AG09309 (cell line): ENCODE data around the gene MCF2.

Experiments
- DNase-seq: peaks from one replicate; pipeline ENCODE4 v3.0.0-alpha.2; 2010; ENCODE audit warnings: low read depth
- H3K4me3 ChIP-seq: 2 replicates; pipeline ENCODE4 v1.5.1; 2011; ENCODE audit warnings: mild to moderate bottlenecking, low read depth, low read length, moderate library complexity; ENCODE audit not compliant: control insufficient read depth
- TF ChIP-seq, protein P1 (sequence below): IDR thresholded peaks from 2 replicates; pipeline ENCODE4 v1.5.1; 2011; ENCODE audit warnings: mild to moderate bottlenecking, low read depth, low read length, inconsistent platforms; ENCODE audit not compliant: insufficient read depth, control insufficient read depth; ENCODE audit errors: missing control alignments

The MCF2 gene

DNA sequence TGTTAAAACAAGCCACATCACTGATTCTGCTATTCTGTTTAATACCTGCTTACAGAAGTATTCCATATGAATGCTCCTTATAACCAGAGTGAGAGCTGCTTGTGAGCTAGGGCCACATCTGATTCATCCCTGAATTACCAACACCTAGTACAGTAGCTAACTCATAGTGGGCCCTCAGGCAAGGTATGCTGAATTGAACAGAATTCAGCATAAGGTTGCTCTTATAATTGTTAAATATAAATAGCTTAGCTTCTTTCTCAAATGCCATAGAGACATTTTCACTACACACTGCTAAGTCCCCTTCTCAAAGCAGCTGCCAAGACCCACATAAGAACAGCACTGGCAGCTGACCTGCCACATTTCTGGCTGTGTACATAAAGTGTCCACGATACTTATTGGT lies 27.0 kb upstream of the MCF2 start:
- TF ChIP-seq, protein P1, sequence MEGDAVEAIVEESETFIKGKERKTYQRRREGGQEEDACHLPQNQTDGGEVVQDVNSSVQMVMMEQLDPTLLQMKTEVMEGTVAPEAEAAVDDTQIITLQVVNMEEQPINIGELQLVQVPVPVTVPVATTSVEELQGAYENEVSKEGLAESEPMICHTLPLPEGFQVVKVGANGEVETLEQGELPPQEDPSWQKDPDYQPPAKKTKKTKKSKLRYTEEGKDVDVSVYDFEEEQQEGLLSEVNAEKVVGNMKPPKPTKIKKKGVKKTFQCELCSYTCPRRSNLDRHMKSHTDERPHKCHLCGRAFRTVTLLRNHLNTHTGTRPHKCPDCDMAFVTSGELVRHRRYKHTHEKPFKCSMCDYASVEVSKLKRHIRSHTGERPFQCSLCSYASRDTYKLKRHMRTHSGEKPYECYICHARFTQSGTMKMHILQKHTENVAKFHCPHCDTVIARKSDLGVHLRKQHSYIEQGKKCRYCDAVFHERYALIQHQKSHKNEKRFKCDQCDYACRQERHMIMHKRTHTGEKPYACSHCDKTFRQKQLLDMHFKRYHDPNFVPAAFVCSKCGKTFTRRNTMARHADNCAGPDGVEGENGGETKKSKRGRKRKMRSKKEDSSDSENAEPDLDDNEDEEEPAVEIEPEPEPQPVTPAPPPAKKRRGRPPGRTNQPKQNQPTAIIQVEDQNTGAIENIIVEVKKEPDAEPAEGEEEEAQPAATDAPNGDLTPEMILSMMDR: no peak

DNA sequence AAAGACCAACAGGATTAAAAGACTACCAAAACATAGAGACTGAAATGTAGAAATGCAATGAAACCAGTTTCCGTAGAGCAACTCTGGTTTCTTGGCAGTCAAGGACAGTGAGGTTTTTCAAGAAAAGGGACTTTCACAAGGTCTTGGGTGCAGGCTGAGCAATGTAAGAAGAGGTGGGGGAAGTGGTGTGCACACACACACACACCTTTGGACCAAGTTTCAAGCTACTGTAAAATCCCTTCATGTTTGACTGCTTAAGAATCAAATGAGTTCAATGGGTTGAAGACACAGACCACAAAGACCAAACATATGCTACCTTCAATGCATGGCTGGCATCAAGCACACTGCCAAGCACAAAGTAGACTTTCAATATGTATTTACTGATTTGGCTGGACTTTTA lies 17.8 kb upstream of the MCF2 start:
- DNase-seq: no peak
- TF ChIP-seq, protein P1: no peak
- no peak overlapping the region for H3K4me3 ChIP-seq

More for the DNA sequence above, 27.0 kb upstream of the MCF2 start:
- no peak overlapping the region for H3K4me3 ChIP-seq
- no peak for DNase-seq

DNA sequence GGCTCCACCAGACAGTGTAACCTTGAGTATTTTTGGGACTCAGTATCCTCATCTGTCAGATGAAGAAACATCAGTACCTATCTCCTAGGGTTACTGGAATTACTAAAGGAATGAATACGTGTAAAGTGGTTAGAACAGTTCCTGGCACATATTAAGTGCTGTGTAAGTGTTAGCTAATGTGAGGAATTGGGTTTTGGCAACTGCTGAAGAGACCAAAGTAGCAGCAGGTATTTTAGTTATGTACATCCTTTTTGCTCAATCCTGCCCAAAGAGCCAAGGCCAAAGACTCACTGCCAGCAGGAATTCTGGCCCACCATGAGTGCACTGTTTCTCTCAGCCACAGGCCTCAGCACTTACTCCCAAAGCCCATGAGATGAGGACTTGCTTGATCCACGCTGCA lies 16.7 kb upstream of the MCF2 start:
- no peak for DNase-seq
- H3K4me3 ChIP-seq: no peak overlapping the region
- TF ChIP-seq, protein P1: no peak

DNA sequence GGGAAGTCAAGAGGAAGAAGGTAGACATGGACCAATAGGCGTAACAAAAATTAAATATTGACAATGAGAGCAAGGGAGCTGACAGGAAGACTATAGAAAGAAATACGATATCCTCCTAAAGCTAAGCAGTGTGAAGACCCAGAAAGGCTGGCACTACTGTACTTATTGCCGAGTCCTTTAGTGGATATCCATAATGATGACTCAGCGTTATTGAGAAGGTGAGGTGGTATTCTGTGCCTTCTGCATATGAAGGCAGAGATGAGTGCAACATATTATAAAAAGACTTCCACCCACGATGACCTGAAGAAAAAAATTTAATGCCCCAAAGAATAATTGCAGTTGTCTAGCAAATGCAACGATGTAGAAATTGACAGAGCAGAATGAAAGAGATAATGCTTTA lies 13.0 kb upstream of the MCF2 start:
- TF ChIP-seq, protein P1: no peak
- H3K4me3 ChIP-seq: no peak overlapping the region
- no peak for DNase-seq

DNA sequence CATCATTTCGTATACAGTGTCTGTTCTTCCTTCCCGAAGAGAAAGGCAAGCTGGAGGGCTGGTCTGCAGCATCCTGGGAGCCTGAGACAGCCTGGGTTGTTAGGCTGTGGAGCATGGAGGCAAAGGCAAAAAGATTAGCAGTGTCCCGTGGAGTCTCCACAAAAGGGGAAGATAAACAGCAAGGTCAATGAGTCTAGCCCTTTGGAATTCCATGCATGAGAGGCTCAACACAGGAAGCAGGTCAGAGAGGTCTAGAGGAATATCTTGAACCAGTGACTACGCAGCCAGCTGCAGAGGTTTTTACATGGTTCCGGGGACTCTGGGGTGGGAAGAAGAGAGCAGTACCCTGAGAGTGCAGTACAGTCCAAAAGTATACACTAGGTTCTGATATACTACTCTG lies 12.2 kb upstream of the MCF2 start:
- no peak for DNase-seq
- H3K4me3 ChIP-seq: no peak overlapping the region
- TF ChIP-seq, protein P1: no peak

DNA sequence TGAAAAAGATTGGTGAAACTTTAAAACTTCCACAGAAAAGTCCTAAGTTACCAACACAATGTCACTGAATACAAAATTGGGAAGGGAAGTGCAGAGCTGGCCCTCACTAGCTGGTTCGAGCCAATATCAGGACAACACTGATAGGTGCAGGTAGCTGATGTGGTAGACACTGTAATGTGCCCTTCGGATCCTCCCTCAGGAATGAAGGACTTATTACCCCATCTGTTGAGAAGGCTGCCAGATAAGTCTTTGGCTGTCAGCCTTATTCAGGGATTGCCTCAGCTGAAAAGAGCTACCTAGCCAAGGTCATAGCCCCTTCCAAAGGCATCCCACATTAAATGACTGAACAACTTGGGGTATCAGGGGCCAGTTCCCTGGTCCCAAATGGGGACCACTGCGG lies 5.3 kb downstream of the MCF2 start:
- TF ChIP-seq, protein P1: no peak
- no peak overlapping the region for H3K4me3 ChIP-seq
- DNase-seq: no peak

DNA sequence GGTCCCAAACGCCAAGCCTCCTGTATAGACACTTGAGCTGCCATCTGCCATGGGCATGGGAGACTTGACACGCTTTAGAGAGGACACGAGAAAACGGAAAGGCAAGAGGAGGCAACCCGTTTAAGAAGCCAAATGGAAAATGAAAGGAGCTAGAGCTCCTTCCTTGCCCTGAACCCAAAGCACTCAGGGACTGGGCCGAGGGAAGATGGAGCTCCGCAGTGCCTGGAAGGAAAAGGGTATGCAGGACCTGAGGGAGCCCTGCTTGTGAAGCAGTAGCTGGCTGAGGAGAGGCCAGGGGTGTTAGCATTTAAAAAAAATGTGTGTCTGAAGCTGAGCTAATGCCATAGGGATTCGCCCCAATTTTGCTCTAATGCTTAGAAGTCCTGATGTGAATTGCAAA lies 15.1 kb downstream of the MCF2 start:
- TF ChIP-seq, protein P1: no peak
- DNase-seq: no peak
- no peak overlapping the region for H3K4me3 ChIP-seq
